Measurements from ENCODE around the gene INTS15. TPM values are rescaled to one million over a fixed set of nuclear protein-coding genes. Genes with fewer than 3 reads are reported as not detected.

Gene INTS15
- total RNA-seq, 2 experiments from 2014 or later: 31.9 to 35.0 TPM

GRCh38 chr7:6600093-6600492 lies 10.3 kb downstream of the INTS15 start:
- no peak overlapping the region for H3K27ac Mint-ChIP-seq
- H3K36me3 Mint-ChIP-seq: peaks cover 19% of the 10 kb centered on the region
- H3K27me3 Mint-ChIP-seq: no peaks in the 10 kb centered on the region
- no peaks in the 10 kb centered on the region for H3K9me3 Mint-ChIP-seq
- no peak overlapping the region for H3K4me3 Mint-ChIP-seq
- H3K4me1 Mint-ChIP-seq: peaks cover 3% of the 10 kb centered on the region
- no peak for DNase-seq

DNA sequence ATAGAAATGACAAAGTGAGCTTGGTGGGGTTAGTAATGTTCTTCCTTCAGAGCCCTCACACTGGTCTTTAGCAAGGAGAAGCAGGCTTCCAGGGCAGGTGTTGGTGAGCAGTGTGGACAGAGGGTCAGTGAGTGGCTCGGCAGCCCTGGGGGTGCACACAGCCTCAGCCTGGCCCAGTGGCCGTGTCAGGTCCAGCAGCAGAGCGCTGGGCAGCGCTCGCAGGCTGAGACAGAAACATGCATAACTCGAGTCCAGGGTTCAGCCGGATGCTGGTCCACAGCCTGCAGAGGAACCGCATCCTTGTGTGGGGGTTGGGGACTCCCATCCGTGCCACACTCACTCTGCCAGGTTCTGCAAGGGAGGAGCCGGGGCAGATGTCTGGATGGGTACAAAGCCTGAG lies 14.6 kb downstream of the INTS15 start:
- H3K4me1 Mint-ChIP-seq: peaks cover 5% of the 10 kb centered on the region
- peaks cover 17% of the 10 kb centered on the region for H3K36me3 Mint-ChIP-seq
- H3K27ac Mint-ChIP-seq: no peak overlapping the region
- H3K4me3 Mint-ChIP-seq: no peak overlapping the region
- DNase-seq: no peak
- H3K9me3 Mint-ChIP-seq: no peaks in the 10 kb centered on the region
- H3K27me3 Mint-ChIP-seq: no peaks in the 10 kb centered on the region

DNA sequence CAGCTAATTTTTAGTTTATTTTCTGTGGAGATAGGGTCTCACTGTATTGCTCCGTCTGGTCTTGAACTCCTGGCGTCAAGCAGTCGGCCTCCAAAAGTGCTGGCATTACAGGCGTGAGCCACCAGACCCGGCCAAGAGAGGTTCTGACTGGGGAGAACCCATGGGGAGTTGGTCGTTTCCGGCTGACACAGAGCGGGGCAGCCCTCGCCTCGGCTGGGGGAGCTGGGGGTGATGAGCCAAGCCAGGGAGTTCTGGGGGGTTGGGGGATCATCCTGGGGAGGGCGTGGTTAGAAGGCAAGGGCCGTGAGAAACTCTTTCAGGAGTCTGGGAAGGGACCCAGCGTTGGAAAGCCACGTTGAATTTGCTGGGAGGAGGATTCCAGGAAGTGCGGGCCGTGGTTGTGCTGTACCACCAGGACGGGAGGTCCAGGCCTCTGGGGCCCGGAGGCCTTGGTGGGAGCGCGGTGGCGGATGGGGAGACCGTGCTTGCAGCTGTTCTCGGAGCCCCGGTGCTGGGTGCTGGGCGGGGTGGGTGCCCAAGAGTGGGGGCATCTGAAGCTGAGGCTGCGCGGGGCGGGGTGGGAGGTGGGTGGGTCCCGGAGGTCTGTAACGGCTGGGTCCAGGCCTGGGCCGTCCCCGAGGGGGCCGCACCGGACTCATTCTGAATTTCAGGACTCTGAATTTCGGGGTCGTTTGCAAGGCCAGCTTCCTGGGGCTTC lies 17.2 kb downstream of the INTS15 start:
- Mint-ChIP-seq H3K36me3 (peaks cover 14% of the 10 kb centered on the region), H3K4me1 (peaks cover 4% of the 10 kb centered on the region), H3K9me3 (no peaks in the 10 kb centered on the region), H3K4me3 (no peak overlapping the region), H3K27me3 (no peaks in the 10 kb centered on the region), H3K27ac (no peak overlapping the region)
- no peak for DNase-seq

DNA sequence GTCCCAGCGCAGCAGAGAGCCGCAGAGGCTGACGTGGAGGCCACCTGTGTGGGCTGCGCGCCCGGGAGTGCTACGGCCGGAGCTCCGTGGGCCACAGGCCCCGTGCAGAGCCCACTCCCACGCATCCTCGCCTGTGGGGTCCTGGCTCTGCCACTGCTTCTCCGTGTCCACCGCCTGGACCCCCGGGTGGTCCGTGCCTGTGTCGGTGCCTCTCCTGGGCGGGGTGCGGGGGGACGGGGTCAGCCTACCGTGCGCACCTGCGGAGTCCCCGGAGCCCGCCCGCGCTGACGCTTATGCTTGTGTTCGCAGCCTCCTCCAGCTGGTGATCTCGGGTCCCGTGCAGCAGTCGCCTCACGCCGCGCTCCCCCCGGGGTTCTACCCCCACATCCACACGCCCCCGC lies 17.8 kb downstream of the INTS15 start:
- no peaks in the 10 kb centered on the region for H3K9me3 Mint-ChIP-seq
- H3K4me1 Mint-ChIP-seq: peaks cover 2% of the 10 kb centered on the region
- no peak overlapping the region for H3K27ac Mint-ChIP-seq
- no peak overlapping the region for H3K4me3 Mint-ChIP-seq
- H3K27me3 Mint-ChIP-seq: no peaks in the 10 kb centered on the region
- DNase-seq: no peak
- peaks cover 8% of the 10 kb centered on the region for H3K36me3 Mint-ChIP-seq

DNA sequence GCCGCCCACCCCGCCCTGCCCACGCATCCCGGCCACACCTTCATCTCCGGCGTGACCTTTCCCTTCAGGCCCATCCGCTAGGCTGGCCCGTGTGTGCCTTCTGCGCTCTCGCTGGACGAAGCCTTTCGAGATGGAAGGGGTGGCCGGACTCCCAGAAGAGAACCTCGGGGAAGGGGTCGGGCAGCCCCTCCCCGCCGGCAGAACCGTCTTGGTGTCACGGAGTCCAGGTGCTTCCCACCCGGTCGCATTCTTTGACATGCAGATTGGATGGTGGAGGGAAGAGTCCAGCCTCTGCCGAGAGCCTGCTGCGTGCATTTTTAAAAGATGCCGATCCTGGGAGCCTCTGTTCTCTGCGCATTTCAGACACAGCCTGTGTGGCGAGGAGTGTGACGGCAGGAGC lies 18.3 kb downstream of the INTS15 start:
- Mint-ChIP-seq H3K4me1 (peaks cover 2% of the 10 kb centered on the region), H3K36me3 (peaks cover 6% of the 10 kb centered on the region), H3K4me3 (no peak overlapping the region), H3K27me3 (no peaks in the 10 kb centered on the region), H3K27ac (no peak overlapping the region), H3K9me3 (no peaks in the 10 kb centered on the region)
- DNase-seq: no peak

DNA sequence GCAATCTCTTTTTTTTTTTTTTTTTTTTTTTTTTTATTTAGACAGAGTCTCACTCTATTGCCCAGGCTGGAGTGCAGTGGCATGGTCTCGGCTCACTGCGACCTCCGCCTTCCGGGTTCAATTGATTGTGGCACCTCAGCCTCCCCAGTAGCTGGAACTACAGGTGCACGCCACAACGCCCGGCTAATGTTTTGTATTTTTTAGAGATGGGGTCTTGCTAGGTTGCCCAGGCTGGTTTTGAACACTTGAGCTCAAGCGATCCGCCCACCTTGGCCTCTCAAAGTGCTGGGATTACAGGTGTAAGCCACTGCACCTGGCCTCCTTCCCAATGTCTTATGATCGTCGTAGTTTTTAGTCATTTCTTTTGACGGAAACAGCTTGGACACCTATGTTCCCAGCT lies 19.0 kb downstream of the INTS15 start:
- H3K27me3 Mint-ChIP-seq: no peaks in the 10 kb centered on the region

GRCh38 chr7:6612819-6613218 lies 23.0 kb downstream of the INTS15 start:
- Mint-ChIP-seq H3K27ac (no peak overlapping the region), H3K27me3 (no peaks in the 10 kb centered on the region), H3K36me3 (no peaks in the 10 kb centered on the region), H3K4me1 (peaks cover 5% of the 10 kb centered on the region), H3K9me3 (no peaks in the 10 kb centered on the region), H3K4me3 (no peak overlapping the region)
- DNase-seq: no peak

More for the DNA sequence above, 19.0 kb downstream of the INTS15 start:
- H3K9me3 Mint-ChIP-seq: no peaks in the 10 kb centered on the region
- H3K4me1 Mint-ChIP-seq: peaks cover 2% of the 10 kb centered on the region
- no peak overlapping the region for H3K27ac Mint-ChIP-seq
- DNase-seq: no peak
- no peak overlapping the region for H3K4me3 Mint-ChIP-seq
- peaks cover 6% of the 10 kb centered on the region for H3K36me3 Mint-ChIP-seq

- DNase-seq: no peak
- no peak overlapping the region for H3K27ac Mint-ChIP-seq
- H3K9me3 Mint-ChIP-seq: no peaks in the 10 kb centered on the region
- H3K4me1 Mint-ChIP-seq: peaks cover 5% of the 10 kb centered on the region
- H3K27me3 Mint-ChIP-seq: no peaks in the 10 kb centered on the region
- no peaks in the 10 kb centered on the region for H3K36me3 Mint-ChIP-seq
- H3K4me3 Mint-ChIP-seq: no peak overlapping the region
These were observed 23.9 kb downstream of the INTS15 start for GRCh38 chr7:6613706-6614105.

DNA sequence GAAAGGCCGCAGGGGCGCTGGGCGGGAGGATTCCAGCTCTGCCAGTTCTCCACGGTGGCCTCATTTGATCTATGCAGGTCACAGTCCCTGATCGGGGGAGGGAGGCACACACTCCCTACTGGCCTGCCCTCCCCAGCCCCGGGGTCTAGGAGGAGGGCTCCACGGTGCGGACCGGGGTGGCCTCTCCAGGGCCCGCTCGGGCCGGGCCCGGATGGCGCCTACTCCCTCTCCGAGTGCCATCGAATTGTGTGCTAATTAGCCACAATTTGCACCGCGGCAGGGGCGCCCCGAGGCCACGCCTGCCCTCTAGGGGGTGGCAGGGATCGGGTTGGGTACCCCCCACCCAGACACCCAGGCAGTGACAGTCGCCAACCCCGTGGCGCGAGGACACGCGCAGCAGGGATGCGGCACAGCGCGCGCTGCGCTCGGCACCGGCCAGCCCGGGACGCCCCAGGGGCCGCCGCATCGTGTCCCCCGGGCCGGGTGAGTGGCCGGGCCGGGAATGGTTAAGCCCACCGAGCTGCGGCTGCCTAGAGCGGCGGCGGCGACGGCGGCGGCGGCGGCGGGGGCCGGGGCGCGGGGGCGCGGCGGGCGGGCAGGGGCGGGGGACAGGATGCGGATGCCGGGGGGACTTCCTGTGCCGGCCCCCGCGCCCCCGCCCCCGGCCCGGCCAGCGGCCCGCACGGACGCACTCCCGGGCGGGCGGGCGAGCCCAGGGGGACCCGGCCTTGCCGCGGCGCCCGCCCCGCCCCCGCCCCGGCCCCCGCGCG lies 25.3 kb downstream of the INTS15 start, which contains the start of gene ZNF853:
Gene ZNF853, plus strand, starts transcription at position 658 of the 770 bp plus-strand sequence. CDS start 565 bp downstream, outside the sequence.
- no peaks in the 10 kb centered on the region for H3K27me3 Mint-ChIP-seq
- DNase-seq: peak; percentile 20
- H3K27ac Mint-ChIP-seq: peak within 1 kb of the TSS; percentile 51
- no peaks in the 10 kb centered on the region for H3K36me3 Mint-ChIP-seq
- H3K9me3 Mint-ChIP-seq: no peaks in the 10 kb centered on the region
- peak within 1 kb of the TSS; percentile 66 for H3K4me3 Mint-ChIP-seq
- H3K4me1 Mint-ChIP-seq: peaks cover 12% of the 10 kb centered on the region

DNA sequence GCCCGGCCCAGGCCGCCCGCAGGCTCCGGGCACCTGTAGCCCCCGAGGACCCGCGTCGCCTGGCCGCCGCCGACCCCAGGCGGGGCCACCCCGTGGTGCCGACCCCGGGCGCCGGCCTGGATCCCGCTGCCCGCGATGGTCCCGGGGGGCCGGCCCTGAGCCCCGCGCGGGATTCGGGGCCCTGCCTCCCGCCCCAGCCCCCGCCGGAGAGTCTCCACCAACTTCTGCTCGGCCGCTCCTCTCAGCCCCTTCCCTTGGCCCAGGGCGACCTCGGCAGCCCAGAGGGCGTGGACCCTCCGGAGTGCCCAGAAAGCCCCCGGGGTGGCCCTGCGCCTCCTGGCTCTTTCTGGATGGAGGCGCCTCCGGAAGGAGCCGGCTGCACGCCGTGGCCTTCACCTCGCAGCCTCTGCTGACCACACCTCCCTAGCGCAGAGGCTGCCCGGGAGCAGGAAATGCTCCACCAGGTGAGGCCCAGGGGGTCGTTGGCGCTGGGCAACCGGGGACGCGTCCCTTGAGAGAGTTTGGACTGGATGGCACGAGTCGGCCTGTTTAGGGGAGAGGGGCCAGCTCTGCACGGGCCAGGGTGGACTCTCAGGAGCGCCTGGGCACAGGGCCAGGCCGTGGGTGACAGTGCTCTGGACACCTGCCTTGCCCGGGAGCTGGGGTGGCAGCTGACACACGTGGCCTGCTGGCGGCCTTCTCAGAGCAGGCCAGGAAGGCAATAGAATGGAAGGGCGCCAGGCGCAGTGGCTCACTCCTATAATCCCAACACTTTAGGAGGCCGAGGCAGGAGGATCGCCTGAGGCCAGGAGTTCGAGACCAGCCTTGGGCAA lies 26.1 kb downstream of the INTS15 start:
- peak; percentile 18 for DNase-seq
- H3K9me3 Mint-ChIP-seq: no peaks in the 10 kb centered on the region
- H3K4me1 Mint-ChIP-seq: peaks cover 17% of the 10 kb centered on the region
- H3K4me3 Mint-ChIP-seq: peak overlapping the region; percentile 54
- H3K27ac Mint-ChIP-seq: no peak overlapping the region
- no peaks in the 10 kb centered on the region for H3K36me3 Mint-ChIP-seq
- no peaks in the 10 kb centered on the region for H3K27me3 Mint-ChIP-seq

DNA sequence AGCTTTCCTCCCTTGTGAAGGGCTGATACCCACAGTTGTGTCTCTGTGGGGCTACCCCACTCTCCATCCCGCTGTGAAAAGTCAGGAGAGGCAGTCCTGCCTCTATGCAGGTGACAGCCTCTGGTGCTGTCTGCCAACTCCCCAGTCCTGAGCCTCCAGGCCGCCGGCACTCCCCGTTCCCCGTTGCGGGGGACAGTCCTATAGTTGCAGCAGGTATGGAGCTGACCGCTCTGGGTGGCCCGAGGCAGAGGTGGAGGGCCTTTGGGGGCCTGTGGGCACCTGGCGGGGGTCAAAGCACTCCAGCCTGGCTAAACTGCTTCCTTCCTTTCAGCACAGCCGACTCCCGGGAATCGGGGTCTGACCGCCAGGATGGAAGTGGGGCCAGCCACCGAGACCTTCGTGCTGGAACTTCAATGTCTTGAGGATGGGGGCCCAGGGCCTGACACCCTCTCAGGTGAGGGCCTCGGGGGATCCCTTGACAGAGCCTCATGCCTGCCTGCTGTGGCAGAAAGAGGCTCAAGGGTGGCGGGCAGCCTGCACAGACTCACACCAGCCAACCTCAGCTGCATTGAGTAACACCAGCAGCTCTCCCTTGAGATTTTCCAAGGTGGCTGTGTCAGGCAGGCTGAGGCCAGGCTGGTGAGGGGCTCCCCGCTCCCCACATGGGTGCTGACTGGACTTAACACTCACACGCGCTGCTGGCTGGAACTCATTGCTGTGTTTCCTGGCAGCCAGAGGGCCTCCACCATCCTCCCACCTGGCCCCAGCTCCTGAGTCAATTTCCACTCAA lies 27.2 kb downstream of the INTS15 start:
- DNase-seq: no peak
- Mint-ChIP-seq H3K27me3 (no peaks in the 10 kb centered on the region), H3K9me3 (no peaks in the 10 kb centered on the region), H3K36me3 (peaks cover 8% of the 10 kb centered on the region), H3K27ac (peak overlapping the region; percentile 14), H3K4me1 (peaks cover 23% of the 10 kb centered on the region), H3K4me3 (peak overlapping the region; percentile 16)

GRCh38 chr7:6618621-6619020 lies 28.8 kb downstream of the INTS15 start:
- Mint-ChIP-seq H3K9me3 (no peaks in the 10 kb centered on the region), H3K4me1 (peaks cover 26% of the 10 kb centered on the region), H3K27me3 (no peaks in the 10 kb centered on the region), H3K4me3 (no peak overlapping the region), H3K27ac (no peak overlapping the region), H3K36me3 (peaks cover 13% of the 10 kb centered on the region)
- no peak for DNase-seq

DNA sequence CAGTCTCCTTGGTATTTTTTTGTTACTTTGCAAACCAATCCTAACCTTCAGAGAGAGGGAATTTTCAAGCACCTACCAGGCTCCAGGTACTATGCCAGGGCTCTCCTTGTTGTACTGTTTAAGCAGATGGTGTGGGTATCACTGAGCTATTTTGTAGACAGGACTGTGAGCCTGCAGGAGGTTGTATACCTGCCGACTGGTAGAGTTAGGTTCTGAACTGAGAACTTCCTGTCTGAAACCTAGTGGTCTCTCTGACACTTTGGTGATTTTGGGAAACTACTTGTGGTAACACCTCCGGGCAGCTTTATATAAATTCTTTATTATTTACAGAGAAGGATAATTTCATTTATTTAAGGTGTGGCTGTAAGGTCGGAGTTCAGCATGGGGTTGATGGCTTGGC lies 30.1 kb downstream of the INTS15 start:
- H3K9me3 Mint-ChIP-seq: no peaks in the 10 kb centered on the region
- H3K36me3 Mint-ChIP-seq: peaks cover 13% of the 10 kb centered on the region
- no peak overlapping the region for H3K27ac Mint-ChIP-seq
- peaks cover 31% of the 10 kb centered on the region for H3K4me1 Mint-ChIP-seq
- no peak for DNase-seq
- no peaks in the 10 kb centered on the region for H3K27me3 Mint-ChIP-seq
- no peak overlapping the region for H3K4me3 Mint-ChIP-seq

Measured in activated naive CD8-positive, alpha-beta T cell treated with anti-CD3 and anti-CD28 coated beads for 36 hours (primary cell).